Naive thymus-derived CD4-positive, alpha-beta T cell (primary cell): ENCODE measurements around the gene CLRN1. TPM values are rescaled to one million over a fixed set of nuclear protein-coding genes. Genes with fewer than 3 reads are reported as not detected.

Source experiments
- ATAC-seq: fragments of 150-1000 bp; cut with Tn5 transposase; 2 replicates; pipeline ENCODE4 v1.10.0; 2021; ENCODE audit warnings: mild to moderate bottlenecking, moderate library complexity
- CTCF ChIA-PET: fragments of 350-600 bp; sonication (Branson Sonifier 250); formaldehyde crosslinking; loops from one replicate; lab custom pipeline; 2021; ENCODE audit warnings: antibody characterized with exemption; lab: Charles Lee
- POLR2A ChIA-PET: fragments of 350-600 bp; sonication (Branson Sonifier 250); formaldehyde crosslinking; loops from one replicate; lab custom pipeline; 2021; ENCODE audit warnings: antibody characterized with exemption, inconsistent platforms; lab: Charles Lee
- DNase-seq, 9 donors: peaks; one replicate each; pipeline versions ENCODE4 v3.0.0 to v3.0.0-alpha.2; 2020 to 2022; ENCODE audit warnings: mixed read lengths in 1 of 9
- H3K27ac ChIP-seq: one replicate; pipeline ENCODE4 v1.7.0; 2013; ENCODE audit warnings: mild to moderate bottlenecking, low read depth, low read length, moderate library complexity
- H3K27me3 ChIP-seq, 2 donors: one replicate each; pipeline ENCODE4 v1.7.0; 2013; ENCODE audit warnings: low read length in 2 of 2, mild to moderate bottlenecking in 2 of 2, moderate library complexity in 2 of 2; ENCODE audit not compliant: control insufficient read depth in 2 of 2, insufficient read depth in 2 of 2
- H3K36me3 ChIP-seq, 3 experiments: 1 replicate in 2 of 3; 2 replicates in 1 of 3; pipeline ENCODE4 v1.7.0; 2013; ENCODE audit warnings: low read length in 3 of 3, mild to moderate bottlenecking in 3 of 3, moderate library complexity in 1 of 3; ENCODE audit not compliant: insufficient read depth in 3 of 3, control insufficient read depth in 2 of 3
- H3K4me1 ChIP-seq, 2 donors: one replicate each; pipeline ENCODE4 v1.7.0; 2013; ENCODE audit warnings: low read length in 2 of 2, mild to moderate bottlenecking in 2 of 2, moderate library complexity in 1 of 2; ENCODE audit not compliant: control insufficient read depth in 2 of 2, insufficient read depth in 2 of 2
- H3K4me3 ChIP-seq: 2 replicates; pipeline ENCODE4 v1.7.0; 2013; ENCODE audit warnings: mild to moderate bottlenecking, low read length
- H3K9me3 ChIP-seq, 3 experiments: 1 replicate in 2 of 3; 2 replicates in 1 of 3; pipeline ENCODE4 v1.7.0; 2013; ENCODE audit warnings: low read length in 3 of 3; ENCODE audit not compliant: control insufficient read depth in 2 of 3
- H3K27ac Mint-ChIP-seq, 9 donors: one replicate each; pipeline ENCODE4 v1.8.0; 2020 to 2022; ENCODE audit warnings: mixed read lengths in 9 of 9, mild to moderate bottlenecking in 8 of 9, moderate library complexity in 5 of 9, inconsistent platforms in 2 of 9
- H3K27me3 Mint-ChIP-seq, 5 donors: one replicate each; pipeline ENCODE4 v1.8.0; 2021 to 2022; ENCODE audit warnings: mixed read lengths in 5 of 5, mild to moderate bottlenecking in 1 of 5
- H3K36me3 Mint-ChIP-seq, 5 donors: one replicate each; pipeline ENCODE4 v1.8.0; 2020 to 2022; ENCODE audit warnings: mixed read lengths in 5 of 5, mild to moderate bottlenecking in 3 of 5, inconsistent platforms in 1 of 5
- H3K4me1 Mint-ChIP-seq, 7 donors: one replicate each; pipeline ENCODE4 v1.8.0; 2020 to 2022; ENCODE audit warnings: mixed read lengths in 7 of 7, mild to moderate bottlenecking in 3 of 7, inconsistent platforms in 1 of 7
- H3K4me3 Mint-ChIP-seq, 10 donors: one replicate each; pipeline ENCODE4 v1.8.0; 2020 to 2022; ENCODE audit warnings: mild to moderate bottlenecking in 10 of 10, mixed read lengths in 10 of 10, moderate library complexity in 6 of 10, inconsistent platforms in 2 of 10
- H3K9me3 Mint-ChIP-seq, 11 donors: one replicate each; pipeline ENCODE4 v1.8.0; 2020 to 2022; ENCODE audit warnings: mixed read lengths in 11 of 11, mild to moderate bottlenecking in 4 of 11, inconsistent platforms in 1 of 11, moderate library complexity in 1 of 11
- intact Hi-C, 2 donors: fragments of 100-400 bp; cut with micrococcal nuclease; formaldehyde crosslinking; loops; one replicate each; pipeline ENCODE4 v1.15.1; 2023
- polyA plus RNA-seq, 2 donors: library from polyadenylated mRNA; unstranded; fragments of 300-500 nt; fragmentation: Illumina TruSeq; gene quantifications; one replicate each; pipeline ENCODE4 v1.2.3, GENCODE V29; 2021
- total RNA-seq, 6 experiments: library from RNA in 5 of 6; stranded (reverse) in 5 of 6; gene quantifications; 1 replicate in 5 of 6; 2 replicates in 1 of 6; pipeline ENCODE4 v1.2.3 and lab custom pipeline; 2021 to 2026

CLRN1 gene
- total and polyA plus RNA-seq, 7 experiments from 2014 or later, result not detected

GRCh38 chr3:151011427-151011826 lies 38.9 kb upstream of the CLRN1 start:
- no peaks in the 10 kb centered on the region for H3K9me3 ChIP-seq
- Mint-ChIP-seq H3K27me3 (peaks cover 5 to 12% (median 5%) of the 10 kb centered on the region in 5 donors), H3K27ac (no peak overlapping the region), H3K4me3 (no peak overlapping the region), H3K36me3 (no peaks in the 10 kb centered on the region), H3K4me1 (no peaks in the 10 kb centered on the region), H3K9me3 (no peaks in the 10 kb centered on the region)
- DNase-seq (no peak), ATAC-seq (no peak)
- no peaks in the 10 kb centered on the region for H3K36me3 ChIP-seq
- no peaks in the 10 kb centered on the region for H3K4me1 ChIP-seq
- H3K4me3 ChIP-seq, result no peak overlapping the region
- no peak overlapping the region for H3K27ac ChIP-seq
- ChIA-PET POLR2A (no interaction called here), CTCF (interaction anchor here (0.6 kb wide), 1 partner anchor 66 kb away, joined by 3 read pairs; no protein-coding TSS in a partner anchor)
- H3K27me3 ChIP-seq, result peaks cover 0 to 3% of the 10 kb centered on the region in 2 donors
- intact Hi-C loops, result no loop called here

- ChIA-PET POLR2A (no interaction called here), CTCF (no interaction called here)
- Histone ChIP-seq H3K4me3 (no peak overlapping the region), H3K4me1 (no peaks in the 10 kb centered on the region), H3K36me3 (no peaks in the 10 kb centered on the region), H3K27ac (no peak overlapping the region), H3K9me3 (no peaks in the 10 kb centered on the region), H3K27me3 (peaks cover 0 to 3% of the 10 kb centered on the region in 2 donors)
- Mint-ChIP-seq H3K4me1 (no peaks in the 10 kb centered on the region), H3K9me3 (no peaks in the 10 kb centered on the region), H3K27me3 (peaks cover 0 to 12% (median 4%) of the 10 kb centered on the region in 5 donors), H3K27ac (no peak overlapping the region), H3K4me3 (no peak overlapping the region), H3K36me3 (no peaks in the 10 kb centered on the region)
- ATAC-seq (no peak), DNase-seq (no peak)
- intact Hi-C loops, result no loop called here
Observed at GRCh38 chr3:151009981-151010380, 37.5 kb upstream of the CLRN1 start.

- Histone ChIP-seq H3K27me3 (peaks cover 0 to 3% of the 10 kb centered on the region in 2 donors), H3K4me1 (no peaks in the 10 kb centered on the region), H3K36me3 (no peaks in the 10 kb centered on the region), H3K27ac (no peak overlapping the region), H3K9me3 (no peaks in the 10 kb centered on the region), H3K4me3 (no peak overlapping the region)
- Mint-ChIP-seq H3K4me1 (no peaks in the 10 kb centered on the region), H3K27me3 (peaks cover 0 to 12% (median 4%) of the 10 kb centered on the region in 5 donors), H3K27ac (no peak overlapping the region), H3K9me3 (peaks cover 0 to 2% (median 0%) of the 10 kb centered on the region in 11 donors), H3K4me3 (no peak overlapping the region), H3K36me3 (no peaks in the 10 kb centered on the region)
- intact Hi-C loops, result no loop called here
- CTCF ChIA-PET, result interaction anchor here (0.8 kb wide), 1 partner anchor 138 kb away, joined by 3 read pairs; no protein-coding TSS in a partner anchor
- ATAC-seq (no peak), DNase-seq (no peak)
- POLR2A ChIA-PET, result no interaction called here
Observed at GRCh38 chr3:151009430-151009829, 36.9 kb upstream of the CLRN1 start.

GRCh38 chr3:151008699-151009098 lies 36.2 kb upstream of the CLRN1 start:
- no peaks in the 10 kb centered on the region for H3K9me3 ChIP-seq
- ChIA-PET POLR2A (no interaction called here), CTCF (interaction anchor here (0.8 kb wide), 1 partner anchor 138 kb away, joined by 3 read pairs; no protein-coding TSS in a partner anchor)
- no peak overlapping the region for H3K27ac ChIP-seq
- peaks cover 0 to 2% (median 0%) of the 10 kb centered on the region in 11 donors for H3K9me3 Mint-ChIP-seq
- no peaks in the 10 kb centered on the region for H3K36me3 ChIP-seq
- ATAC-seq, result no peak
- peaks cover 0 to 8% (median 4%) of the 10 kb centered on the region in 5 donors for H3K27me3 Mint-ChIP-seq
- no peaks in the 10 kb centered on the region for H3K36me3 Mint-ChIP-seq
- H3K4me1 ChIP-seq, result no peaks in the 10 kb centered on the region
- no peaks in the 10 kb centered on the region for H3K4me1 Mint-ChIP-seq
- no peak overlapping the region for H3K27ac Mint-ChIP-seq
- H3K4me3 Mint-ChIP-seq, result no peak overlapping the region
- H3K27me3 ChIP-seq, result peaks cover 0 to 3% of the 10 kb centered on the region in 2 donors
- intact Hi-C loops, result loop anchor here in 1 of 2 donors (1.0 kb wide), 1 partner anchor 138 kb away; no protein-coding TSS in a partner anchor
- no peak for DNase-seq
- no peak overlapping the region for H3K4me3 ChIP-seq

GRCh38 chr3:151003768-151004134 lies 31.2 kb upstream of the CLRN1 start:
- intact Hi-C loops, result no loop called here
- Histone ChIP-seq H3K27me3 (peaks cover 0 to 6% of the 10 kb centered on the region in 2 donors), H3K4me3 (no peak overlapping the region), H3K4me1 (no peaks in the 10 kb centered on the region), H3K27ac (no peak overlapping the region), H3K36me3 (no peaks in the 10 kb centered on the region), H3K9me3 (no peaks in the 10 kb centered on the region)
- Mint-ChIP-seq H3K4me3 (no peak overlapping the region), H3K36me3 (no peaks in the 10 kb centered on the region), H3K27ac (no peak overlapping the region), H3K4me1 (no peaks in the 10 kb centered on the region), H3K27me3 (peaks cover 0 to 9% (median 6%) of the 10 kb centered on the region in 5 donors), H3K9me3 (peaks cover 0 to 2% (median 0%) of the 10 kb centered on the region in 11 donors)
- POLR2A ChIA-PET, result no interaction called here
- CTCF ChIA-PET, result no interaction called here
- DNase-seq, result no peak
- ATAC-seq, result no peak

GRCh38 chr3:151003029-151003767 lies 30.7 kb upstream of the CLRN1 start:
- ChIA-PET POLR2A (no interaction called here), CTCF (interaction anchor here (0.6 kb wide), 1 partner anchor 96 kb away, joined by 3 read pairs; no protein-coding TSS in a partner anchor)
- intact Hi-C loops, result no loop called here
- H3K4me1 Mint-ChIP-seq, result no peaks in the 10 kb centered on the region
- H3K4me1 ChIP-seq, result no peaks in the 10 kb centered on the region
- no peaks in the 10 kb centered on the region for H3K9me3 ChIP-seq
- peaks cover 0 to 2% (median 0%) of the 10 kb centered on the region in 11 donors for H3K9me3 Mint-ChIP-seq
- no peaks in the 10 kb centered on the region for H3K36me3 Mint-ChIP-seq
- H3K27ac ChIP-seq, result no peak overlapping the region
- H3K4me3 ChIP-seq, result no peak overlapping the region
- H3K4me3 Mint-ChIP-seq, result no peak overlapping the region
- H3K36me3 ChIP-seq, result no peaks in the 10 kb centered on the region
- ATAC-seq (no peak), DNase-seq (no peak)
- H3K27me3 Mint-ChIP-seq, result peaks cover 0 to 14% (median 9%) of the 10 kb centered on the region in 5 donors
- peaks cover 0 to 4% of the 10 kb centered on the region in 2 donors for H3K27me3 ChIP-seq
- no peak overlapping the region for H3K27ac Mint-ChIP-seq
